GM19025 (cell line): Measurements from ENCODE around the gene FOXL3.
"Not testable (repeated sequence)": the region's sequence is repeated elsewhere in the genome, so short reads cannot be mapped to it uniquely, and the experiment has no call there.

Source experiments
- ATAC-seq: cut with Tn5 transposase; IDR thresholded peaks from one replicate; pipeline ENCODE4 v1.9.1; 2021; ENCODE audit warnings: mild to moderate bottlenecking, low read depth, moderate library complexity; ENCODE audit not compliant: unreplicated experiment

The FOXL3 gene

GRCh38 chr7:289756-290553 is at the start of gene FOXL3:
FOXL3 (plus strand) TSS chr7:290170; CDS start chr7:290170, 0 bp downstream.
- ATAC-seq = no peak

GRCh38 chr7:240887-241421 is 49.0 kb upstream of the FOXL3 start:
- no peak for ATAC-seq

GRCh38 chr7:241513-241912 is 48.5 kb upstream of the FOXL3 start:
- no peak for ATAC-seq

GRCh38 chr7:242826-243579 is 47.0 kb upstream of the FOXL3 start:
- ATAC-seq = not testable (repeated sequence)

- not testable (repeated sequence) for ATAC-seq
These were observed 46.4 kb upstream of the FOXL3 start for GRCh38 chr7:243580-243978.

- no peak for ATAC-seq
These were observed 45.0 kb upstream of the FOXL3 start for GRCh38 chr7:244974-245373.

- no peak for ATAC-seq
These were observed 44.2 kb upstream of the FOXL3 start for GRCh38 chr7:245574-246295.

- no peak for ATAC-seq
These were observed 43.5 kb upstream of the FOXL3 start for GRCh38 chr7:246451-246850.

GRCh38 chr7:247181-247580 is 42.8 kb upstream of the FOXL3 start:
- no peak for ATAC-seq

GRCh38 chr7:247636-248035 is 42.3 kb upstream of the FOXL3 start:
- no peak for ATAC-seq

- no peak for ATAC-seq
These were observed 41.1 kb upstream of the FOXL3 start for GRCh38 chr7:248732-249435.

- ATAC-seq = no peak
These were observed 40.0 kb upstream of the FOXL3 start for GRCh38 chr7:249989-250388.

- ATAC-seq = no peak
These were observed 39.4 kb upstream of the FOXL3 start for GRCh38 chr7:250523-250922.

- no peak for ATAC-seq
These were observed 39.0 kb upstream of the FOXL3 start for GRCh38 chr7:251005-251404.

- ATAC-seq = no peak
These were observed 38.4 kb upstream of the FOXL3 start for GRCh38 chr7:251446-252175.

GRCh38 chr7:252216-252965 is 37.6 kb upstream of the FOXL3 start:
- no peak for ATAC-seq

- no peak for ATAC-seq
These were observed 37.0 kb upstream of the FOXL3 start for GRCh38 chr7:252981-253380.

- ATAC-seq = no peak
These were observed 36.2 kb upstream of the FOXL3 start for GRCh38 chr7:253581-254336.
